ENCODE measurements around the gene ABCB9. TPM values are rescaled to one million over a fixed set of nuclear protein-coding genes. Genes with fewer than 3 reads are reported as not detected.

The ABCB9 gene
- total RNA-seq, 6 experiments from 2014 or later, result 0.48 to 1.4 (median 0.94) TPM

GRCh38 chr12:122981587-122982476 lies 15.6 kb upstream of the ABCB9 start:
- WGBS (ENCODE audit: insufficient coverage, low coverage, low lambda C conversion rate, missing lambda C conversion rate), result 62% methylated on average over 17 of the region's 25 CpGs
- no peaks in the 10 kb centered on the region for H3K27me3 ChIP-seq
- H3K4me1 ChIP-seq, result peaks cover 0 to 49% (median 23%) of the 10 kb centered on the region in 4 donors
- intact Hi-C loops (cut with DNase I), result loop anchor here in 1 of 2 donors (10.0 kb wide), 1 partner anchor 253 kb away; the partner anchor contains the start of genes MPHOSPH9 and MTRFR
- peaks cover 0 to 11% (median 3%) of the 10 kb centered on the region in 4 donors for H3K36me3 ChIP-seq
- DNase-seq (peak in 2 of 3 donors; percentile 22 to 50), ATAC-seq (no peak)
- no peaks in the 10 kb centered on the region for H3K9me3 ChIP-seq
- H3K4me3 ChIP-seq, result peak overlapping the region; percentile 97 to 99 (median 98)
- H3K27ac ChIP-seq, result peak overlapping the region in 2 of 3 donors; percentile 84 to 90
- TF ChIP-seq CTCF (IDR thresholded peaks at IDR 0.05) (no peak), POLR2A (IDR thresholded peaks at IDR 0.05) (no peak)

- no peak for DNase-seq
- intact Hi-C loops (cut with DNase I), result loop anchor here in 1 of 2 donors (10.0 kb wide), 1 partner anchor 254 kb away; the partner anchor contains the start of genes MPHOSPH9 and MTRFR
- no peak for TF ChIP-seq CTCF (IDR thresholded peaks at IDR 0.05)
- TF ChIP-seq POLR2A (IDR thresholded peaks at IDR 0.05), result no peak
- Histone ChIP-seq H3K27ac (peak overlapping the region; percentile 54 to 90 (median 84)), H3K4me1 (peaks cover 0 to 56% (median 27%) of the 10 kb centered on the region in 4 donors), H3K9me3 (no peaks in the 10 kb centered on the region), H3K36me3 (peaks cover 0 to 4% (median 2%) of the 10 kb centered on the region in 4 donors), H3K4me3 (peak overlapping the region; percentile 97 to 99 (median 98)), H3K27me3 (no peaks in the 10 kb centered on the region)
- peak; percentile 0 to 10 (median 3) for ATAC-seq
- under 1% methylated on average over 26 of the region's 40 CpGs for WGBS (ENCODE audit: insufficient coverage, low coverage, low lambda C conversion rate, missing lambda C conversion rate)
Observed at GRCh38 chr12:122981036-122981471, 14.8 kb upstream of the ABCB9 start.

GRCh38 chr12:122980183-122981035 lies 14.1 kb upstream of the ABCB9 start, which contains the start of gene ARL6IP4:
Gene ARL6IP4 (plus strand): TSS chr12:122980681. CDS start chr12:122981140, 459 bp downstream.
- intact Hi-C loops (cut with DNase I), result loop anchor here in 1 of 2 donors (10.0 kb wide), 1 partner anchor 254 kb away; the partner anchor contains the start of genes MPHOSPH9 and MTRFR
- Histone ChIP-seq H3K4me1 (peaks cover 0 to 61% (median 27%) of the 10 kb centered on the region in 4 donors), H3K9me3 (no peaks in the 10 kb centered on the region), H3K4me3 (peak within 1 kb of the TSS; percentile 97 to 99 (median 98)), H3K27me3 (no peaks in the 10 kb centered on the region), H3K27ac (peak within 1 kb of the TSS; percentile 54 to 90 (median 84)), H3K36me3 (no peaks in the 10 kb centered on the region)
- DNase-seq (peak in 2 of 3 donors; percentile 74 to 77), ATAC-seq (peak; percentile 55 to 83 (median 69))
- TF ChIP-seq CTCF (IDR thresholded peaks at IDR 0.05) (peak in 1 of 4 donors; percentile 9), POLR2A (IDR thresholded peaks at IDR 0.05) (peak; percentile 66)
- 0% methylated on average over 8 of the region's 96 CpGs for WGBS (ENCODE audit: insufficient coverage, low coverage, low lambda C conversion rate, missing lambda C conversion rate)

- no peaks in the 10 kb centered on the region for H3K27me3 ChIP-seq
- no peaks in the 10 kb centered on the region for H3K36me3 ChIP-seq
- TF ChIP-seq POLR2A (IDR thresholded peaks at IDR 0.05) (no peak), CTCF (IDR thresholded peaks at IDR 0.05) (no peak)
- DNase-seq, result peak in 1 of 3 donors; percentile 43
- peak overlapping the region; percentile 54 to 90 (median 84) for H3K27ac ChIP-seq
- intact Hi-C loops (cut with DNase I), result loop anchor here in 1 of 2 donors (10.0 kb wide), 1 partner anchor 255 kb away; the partner anchor contains the start of genes MPHOSPH9 and MTRFR
- no peaks in the 10 kb centered on the region for H3K9me3 ChIP-seq
- H3K4me3 ChIP-seq, result peak overlapping the region; percentile 97 to 99 (median 98)
- ATAC-seq, result no peak
- WGBS (ENCODE audit: insufficient coverage, low coverage, low lambda C conversion rate, missing lambda C conversion rate), result 7% methylated on average over 7 of the region's 7 CpGs
- H3K4me1 ChIP-seq, result peaks cover 0 to 55% (median 25%) of the 10 kb centered on the region in 4 donors
Observed at GRCh38 chr12:122979908-122980182, 13.6 kb upstream of the ABCB9 start.

All from right lobe of liver (tissue), 6 donors.